ENCODE results near the gene SLC25A19.

Gene SLC25A19

DNA sequence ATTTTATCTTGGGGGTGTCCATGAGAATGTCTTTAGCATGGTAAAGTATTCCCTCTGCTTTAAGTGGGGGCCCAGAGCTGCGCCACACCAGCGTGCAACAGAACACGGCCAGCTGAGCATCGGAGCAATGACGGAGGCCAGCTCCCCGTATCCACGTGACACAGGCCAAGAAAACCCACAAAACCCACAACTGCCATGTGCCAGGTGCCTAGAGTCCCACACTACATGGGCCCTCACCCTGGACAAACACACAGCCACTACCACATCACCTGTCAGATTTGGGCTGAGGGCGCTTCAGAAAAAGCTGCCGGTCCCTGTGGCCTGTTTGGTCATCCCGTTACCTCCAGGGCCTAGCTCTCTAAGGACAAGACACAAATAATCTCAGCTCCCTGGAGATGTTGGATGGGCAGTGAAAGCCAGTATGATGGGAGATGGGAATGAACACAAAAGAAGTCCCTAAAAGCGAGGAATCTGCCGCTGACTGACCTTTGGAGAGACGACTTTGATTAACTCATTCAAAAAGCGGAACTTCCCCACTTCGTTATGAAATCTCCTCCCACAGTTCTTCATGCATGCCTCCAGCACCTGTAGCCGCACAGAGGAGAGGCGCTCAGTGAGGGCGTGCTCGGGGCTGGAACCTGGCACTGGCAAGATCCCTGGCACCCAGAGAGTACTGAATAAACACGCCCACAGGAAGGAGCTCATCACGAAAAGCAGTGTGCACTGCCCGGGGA lies 44.9 kb downstream of the SLC25A19 start:
- ATAC-seq: no peak
- no peak for TF ChIP-seq PPARA (CRISPR knock-in tag; IDR thresholded peaks at IDR 0.05; ENCODE audit: borderline replicate concordance)
- TF ChIP-seq ZNF565 (CRISPR knock-in tag; conservative IDR thresholded peaks at IDR 0.05; ENCODE audit: low read depth): no peak
- TF ChIP-seq, protein P1, sequence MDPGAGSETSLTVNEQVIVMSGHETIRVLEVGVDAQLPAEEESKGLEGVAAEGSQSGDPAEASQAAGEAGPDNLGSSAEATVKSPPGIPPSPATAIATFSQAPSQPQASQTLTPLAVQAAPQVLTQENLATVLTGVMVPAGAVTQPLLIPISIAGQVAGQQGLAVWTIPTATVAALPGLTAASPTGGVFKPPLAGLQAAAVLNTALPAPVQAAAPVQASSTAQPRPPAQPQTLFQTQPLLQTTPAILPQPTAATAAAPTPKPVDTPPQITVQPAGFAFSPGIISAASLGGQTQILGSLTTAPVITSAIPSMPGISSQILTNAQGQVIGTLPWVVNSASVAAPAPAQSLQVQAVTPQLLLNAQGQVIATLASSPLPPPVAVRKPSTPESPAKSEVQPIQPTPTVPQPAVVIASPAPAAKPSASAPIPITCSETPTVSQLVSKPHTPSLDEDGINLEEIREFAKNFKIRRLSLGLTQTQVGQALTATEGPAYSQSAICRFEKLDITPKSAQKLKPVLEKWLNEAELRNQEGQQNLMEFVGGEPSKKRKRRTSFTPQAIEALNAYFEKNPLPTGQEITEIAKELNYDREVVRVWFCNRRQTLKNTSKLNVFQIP (CRISPR knock-in tag; IDR thresholded peaks at IDR 0.05; ENCODE audit: borderline replicate concordance, low read depth): no peak
- TF ChIP-seq GLIS3 (CRISPR knock-in tag; IDR thresholded peaks at IDR 0.05): no peak
- TF ChIP-seq OSR1 (CRISPR knock-in tag; IDR thresholded peaks at IDR 0.05): no peak
- TF ChIP-seq, protein P2, sequence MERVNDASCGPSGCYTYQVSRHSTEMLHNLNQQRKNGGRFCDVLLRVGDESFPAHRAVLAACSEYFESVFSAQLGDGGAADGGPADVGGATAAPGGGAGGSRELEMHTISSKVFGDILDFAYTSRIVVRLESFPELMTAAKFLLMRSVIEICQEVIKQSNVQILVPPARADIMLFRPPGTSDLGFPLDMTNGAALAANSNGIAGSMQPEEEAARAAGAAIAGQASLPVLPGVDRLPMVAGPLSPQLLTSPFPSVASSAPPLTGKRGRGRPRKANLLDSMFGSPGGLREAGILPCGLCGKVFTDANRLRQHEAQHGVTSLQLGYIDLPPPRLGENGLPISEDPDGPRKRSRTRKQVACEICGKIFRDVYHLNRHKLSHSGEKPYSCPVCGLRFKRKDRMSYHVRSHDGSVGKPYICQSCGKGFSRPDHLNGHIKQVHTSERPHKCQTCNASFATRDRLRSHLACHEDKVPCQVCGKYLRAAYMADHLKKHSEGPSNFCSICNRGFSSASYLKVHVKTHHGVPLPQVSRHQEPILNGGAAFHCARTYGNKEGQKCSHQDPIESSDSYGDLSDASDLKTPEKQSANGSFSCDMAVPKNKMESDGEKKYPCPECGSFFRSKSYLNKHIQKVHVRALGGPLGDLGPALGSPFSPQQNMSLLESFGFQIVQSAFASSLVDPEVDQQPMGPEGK (CRISPR knock-in tag; IDR thresholded peaks at IDR 0.05; ENCODE audit: borderline replicate concordance): no peak
- no peak for TF ChIP-seq ARNTL (CRISPR knock-in tag; IDR thresholded peaks at IDR 0.05; ENCODE audit: borderline replicate concordance, low read depth)
- TF ChIP-seq ISL1 (CRISPR knock-in tag; IDR thresholded peaks at IDR 0.05): no peak
- no peak for TF ChIP-seq TOX (CRISPR knock-in tag; IDR thresholded peaks at IDR 0.05; ENCODE audit: borderline replicate concordance)
- TF ChIP-seq ZNF70 (CRISPR knock-in tag; IDR thresholded peaks at IDR 0.05): no peak
- no peak for TF ChIP-seq ZC3H10 (CRISPR knock-in tag; IDR thresholded peaks at IDR 0.05)

DNA sequence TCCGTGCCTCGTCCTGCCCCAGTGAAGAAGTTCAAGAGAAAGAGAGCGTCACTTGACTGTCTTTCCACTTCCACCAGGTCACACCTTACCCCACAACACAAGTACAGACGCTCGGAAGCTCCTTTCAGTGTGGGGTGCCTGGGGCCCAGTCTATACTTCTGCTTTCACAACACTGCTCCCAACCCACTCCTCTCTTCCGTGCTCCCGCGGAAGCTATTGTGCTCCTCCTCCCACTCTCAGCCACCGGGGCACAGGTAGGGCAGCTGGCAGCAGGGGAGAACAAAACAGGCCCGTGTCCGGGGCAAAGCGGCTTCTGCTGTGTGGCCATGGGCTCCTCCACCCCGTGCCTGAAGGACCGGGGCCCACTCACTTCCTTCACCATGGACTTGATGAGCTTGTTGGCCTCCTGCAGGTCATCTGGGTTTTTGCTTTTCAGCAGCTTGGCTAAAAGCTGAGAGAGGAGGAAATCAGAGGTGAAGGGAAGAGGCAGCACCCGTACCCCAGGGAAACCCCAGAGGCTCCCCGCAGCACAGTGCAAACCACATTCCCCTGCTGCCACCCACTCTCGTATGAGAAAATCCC lies 46.7 kb downstream of the SLC25A19 start:
- no peak for ATAC-seq

More for the DNA sequence above, 46.7 kb downstream of the SLC25A19 start:
- TF ChIP-seq ESRRG (CRISPR knock-in tag; IDR thresholded peaks at IDR 0.05) (no peak), OSR1 (CRISPR knock-in tag; IDR thresholded peaks at IDR 0.05) (no peak), ZFP3 (CRISPR knock-in tag; IDR thresholded peaks at IDR 0.05) (no peak), ISL1 (CRISPR knock-in tag; IDR thresholded peaks at IDR 0.05) (no peak), ZFP30 (CRISPR knock-in tag; IDR thresholded peaks at IDR 0.05) (no peak), ZNF70 (CRISPR knock-in tag; IDR thresholded peaks at IDR 0.05) (no peak), ZNF565 (CRISPR knock-in tag; conservative IDR thresholded peaks at IDR 0.05; ENCODE audit: low read depth) (no peak), SNAI2 (CRISPR knock-in tag; IDR thresholded peaks at IDR 0.05) (no peak), CSDC2 (CRISPR knock-in tag; IDR thresholded peaks at IDR 0.05) (no peak), TCF4 (CRISPR knock-in tag; IDR thresholded peaks at IDR 0.05; ENCODE audit: borderline replicate concordance) (no peak), GLIS3 (CRISPR knock-in tag; IDR thresholded peaks at IDR 0.05) (no peak), PPARA (CRISPR knock-in tag; IDR thresholded peaks at IDR 0.05; ENCODE audit: borderline replicate concordance) (no peak)
- TF ChIP-seq, protein P3, sequence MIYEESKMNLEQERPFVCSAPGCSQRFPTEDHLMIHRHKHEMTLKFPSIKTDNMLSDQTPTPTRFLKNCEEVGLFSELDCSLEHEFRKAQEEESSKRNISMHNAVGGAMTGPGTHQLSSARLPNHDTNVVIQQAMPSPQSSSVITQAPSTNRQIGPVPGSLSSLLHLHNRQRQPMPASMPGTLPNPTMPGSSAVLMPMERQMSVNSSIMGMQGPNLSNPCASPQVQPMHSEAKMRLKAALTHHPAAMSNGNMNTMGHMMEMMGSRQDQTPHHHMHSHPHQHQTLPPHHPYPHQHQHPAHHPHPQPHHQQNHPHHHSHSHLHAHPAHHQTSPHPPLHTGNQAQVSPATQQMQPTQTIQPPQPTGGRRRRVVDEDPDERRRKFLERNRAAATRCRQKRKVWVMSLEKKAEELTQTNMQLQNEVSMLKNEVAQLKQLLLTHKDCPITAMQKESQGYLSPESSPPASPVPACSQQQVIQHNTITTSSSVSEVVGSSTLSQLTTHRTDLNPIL (CRISPR knock-in tag; IDR thresholded peaks at IDR 0.05; ENCODE audit: low read depth): no peak
- TF ChIP-seq, protein P2 (CRISPR knock-in tag; IDR thresholded peaks at IDR 0.05; ENCODE audit: borderline replicate concordance): no peak
- TF ChIP-seq, protein P4, sequence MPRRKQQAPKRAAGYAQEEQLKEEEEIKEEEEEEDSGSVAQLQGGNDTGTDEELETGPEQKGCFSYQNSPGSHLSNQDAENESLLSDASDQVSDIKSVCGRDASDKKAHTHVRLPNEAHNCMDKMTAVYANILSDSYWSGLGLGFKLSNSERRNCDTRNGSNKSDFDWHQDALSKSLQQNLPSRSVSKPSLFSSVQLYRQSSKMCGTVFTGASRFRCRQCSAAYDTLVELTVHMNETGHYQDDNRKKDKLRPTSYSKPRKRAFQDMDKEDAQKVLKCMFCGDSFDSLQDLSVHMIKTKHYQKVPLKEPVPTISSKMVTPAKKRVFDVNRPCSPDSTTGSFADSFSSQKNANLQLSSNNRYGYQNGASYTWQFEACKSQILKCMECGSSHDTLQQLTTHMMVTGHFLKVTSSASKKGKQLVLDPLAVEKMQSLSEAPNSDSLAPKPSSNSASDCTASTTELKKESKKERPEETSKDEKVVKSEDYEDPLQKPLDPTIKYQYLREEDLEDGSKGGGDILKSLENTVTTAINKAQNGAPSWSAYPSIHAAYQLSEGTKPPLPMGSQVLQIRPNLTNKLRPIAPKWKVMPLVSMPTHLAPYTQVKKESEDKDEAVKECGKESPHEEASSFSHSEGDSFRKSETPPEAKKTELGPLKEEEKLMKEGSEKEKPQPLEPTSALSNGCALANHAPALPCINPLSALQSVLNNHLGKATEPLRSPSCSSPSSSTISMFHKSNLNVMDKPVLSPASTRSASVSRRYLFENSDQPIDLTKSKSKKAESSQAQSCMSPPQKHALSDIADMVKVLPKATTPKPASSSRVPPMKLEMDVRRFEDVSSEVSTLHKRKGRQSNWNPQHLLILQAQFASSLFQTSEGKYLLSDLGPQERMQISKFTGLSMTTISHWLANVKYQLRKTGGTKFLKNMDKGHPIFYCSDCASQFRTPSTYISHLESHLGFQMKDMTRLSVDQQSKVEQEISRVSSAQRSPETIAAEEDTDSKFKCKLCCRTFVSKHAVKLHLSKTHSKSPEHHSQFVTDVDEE (CRISPR knock-in tag; IDR thresholded peaks at IDR 0.05): no peak

Data from SK-N-SH treated with all-trans-retinoic acid at 6 μM for 48 hours (cell line).